ENCODE results near the gene ETAA1. TPM values are rescaled to one million over a fixed set of nuclear protein-coding genes. Genes with fewer than 3 reads are reported as not detected.
A peak's percentile ranks its signal among the peaks of the same experiment; 100 is the strongest.

Gene ETAA1
- total RNA-seq (2022) (10.4 and 11.7 TPM in 2 replicates), Bru-seq, nascent RNA (percentile 94 among the genes with signal in this experiment), BruChase-seq, experiment 1, labeled RNA remaining after a 6-hour chase (percentile 72 among the genes with signal in this experiment), BruChase-seq, experiment 2, labeled RNA remaining after a 2-hour chase (percentile 94 among the genes with signal in this experiment)
- long read RNA-seq, partial matches to known transcripts, result 3 of 7 reads
- long read RNA-seq, other reads (novel, unspliced or antisense), result 0 of 7 reads

DNA sequence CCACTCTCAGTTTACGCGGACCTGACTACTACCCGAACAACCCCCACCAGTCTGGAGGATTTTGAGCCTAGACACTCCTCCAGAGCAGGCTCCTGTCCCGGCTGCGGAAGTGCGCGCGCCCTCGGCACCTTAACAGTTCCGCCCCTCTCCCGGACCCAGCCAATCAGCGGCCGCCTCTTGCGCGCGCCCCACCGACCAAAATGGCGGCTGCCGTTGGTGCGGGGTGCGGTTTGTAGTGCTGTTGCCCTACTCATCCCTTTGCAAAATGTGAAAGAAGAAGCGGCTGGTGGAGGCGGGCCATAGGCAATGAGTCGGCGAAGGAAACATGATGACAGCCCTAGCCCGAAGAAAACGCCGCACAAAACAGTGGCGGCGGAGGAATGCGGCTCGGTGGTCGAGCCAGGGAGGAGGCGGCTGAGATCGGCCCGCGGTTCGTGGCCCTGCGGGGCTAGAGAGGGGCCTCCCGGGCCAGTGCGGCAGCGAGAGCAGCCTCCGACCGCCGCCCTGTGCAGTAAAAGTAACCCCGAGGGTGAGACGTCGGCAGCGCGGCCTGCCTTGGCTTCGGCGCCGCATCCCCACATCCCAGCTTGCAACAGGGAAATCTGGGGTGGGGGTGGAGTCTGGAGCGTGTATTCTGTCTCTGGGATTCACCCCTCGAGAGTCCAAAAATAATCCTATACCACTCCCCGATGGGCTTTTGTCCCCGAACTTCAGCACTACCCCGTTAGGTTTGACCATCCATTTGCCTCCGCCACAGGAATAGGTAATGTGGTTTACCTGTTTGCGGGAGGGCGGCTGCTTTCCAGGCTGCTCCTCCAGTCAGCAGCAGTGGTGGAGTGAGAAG lies at the start of gene ETAA1:
Gene ETAA1 (plus strand): TSS at position 191 of the 844 bp plus-strand sequence. CDS start 116 bp downstream, at position 307.
- no peaks in the 10 kb centered on the region for H3K9me3 Mint-ChIP-seq (ENCODE audit: unreplicated experiment)
- peak within 1 kb of the TSS; percentile 91 for H3K4me3 Mint-ChIP-seq (ENCODE audit: unreplicated experiment)
- ChIA-PET CTCF (interaction anchor here (0.6 to 1.0 kb wide), 2 partner anchors 68 to 103 kb away, joined by 3 to 5 read pairs; no protein-coding TSS in a partner anchor), POLR2A (interaction anchor here (0.5 to 4.5 kb wide), 26 partner anchors 8 to 964 kb away, joined by 3 to 29 read pairs (median 3); partner anchors contain the start of gene MEIS1)
- TSS peak; percentile 74 for BruUV-seq (replicated peaks)
- DNase-seq (ENCODE audit: unreplicated experiment), result peak; percentile 92
- peak within 1 kb of the TSS; percentile 92 for H3K27ac Mint-ChIP-seq (ENCODE audit: low read depth, unreplicated experiment)
- H3K4me1 Mint-ChIP-seq (ENCODE audit: insufficient read depth, unreplicated experiment), result peaks cover 36% of the 10 kb centered on the region
- peaks cover 14% of the 10 kb centered on the region for H3K36me3 Mint-ChIP-seq (ENCODE audit: insufficient read depth, unreplicated experiment)
- intact Hi-C loops (cut with micrococcal nuclease), result loop anchor here (1.0 to 5.0 kb wide), 2 partner anchors 65 to 107 kb away; no protein-coding TSS in a partner anchor
- TF ChIP-seq, protein P1, sequence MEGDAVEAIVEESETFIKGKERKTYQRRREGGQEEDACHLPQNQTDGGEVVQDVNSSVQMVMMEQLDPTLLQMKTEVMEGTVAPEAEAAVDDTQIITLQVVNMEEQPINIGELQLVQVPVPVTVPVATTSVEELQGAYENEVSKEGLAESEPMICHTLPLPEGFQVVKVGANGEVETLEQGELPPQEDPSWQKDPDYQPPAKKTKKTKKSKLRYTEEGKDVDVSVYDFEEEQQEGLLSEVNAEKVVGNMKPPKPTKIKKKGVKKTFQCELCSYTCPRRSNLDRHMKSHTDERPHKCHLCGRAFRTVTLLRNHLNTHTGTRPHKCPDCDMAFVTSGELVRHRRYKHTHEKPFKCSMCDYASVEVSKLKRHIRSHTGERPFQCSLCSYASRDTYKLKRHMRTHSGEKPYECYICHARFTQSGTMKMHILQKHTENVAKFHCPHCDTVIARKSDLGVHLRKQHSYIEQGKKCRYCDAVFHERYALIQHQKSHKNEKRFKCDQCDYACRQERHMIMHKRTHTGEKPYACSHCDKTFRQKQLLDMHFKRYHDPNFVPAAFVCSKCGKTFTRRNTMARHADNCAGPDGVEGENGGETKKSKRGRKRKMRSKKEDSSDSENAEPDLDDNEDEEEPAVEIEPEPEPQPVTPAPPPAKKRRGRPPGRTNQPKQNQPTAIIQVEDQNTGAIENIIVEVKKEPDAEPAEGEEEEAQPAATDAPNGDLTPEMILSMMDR (IDR thresholded peaks at IDR 0.05; ENCODE audit: unreplicated experiment), result no peak
- H3K27me3 Mint-ChIP-seq (ENCODE audit: insufficient read depth, unreplicated experiment), result no peaks in the 10 kb centered on the region

DNA sequence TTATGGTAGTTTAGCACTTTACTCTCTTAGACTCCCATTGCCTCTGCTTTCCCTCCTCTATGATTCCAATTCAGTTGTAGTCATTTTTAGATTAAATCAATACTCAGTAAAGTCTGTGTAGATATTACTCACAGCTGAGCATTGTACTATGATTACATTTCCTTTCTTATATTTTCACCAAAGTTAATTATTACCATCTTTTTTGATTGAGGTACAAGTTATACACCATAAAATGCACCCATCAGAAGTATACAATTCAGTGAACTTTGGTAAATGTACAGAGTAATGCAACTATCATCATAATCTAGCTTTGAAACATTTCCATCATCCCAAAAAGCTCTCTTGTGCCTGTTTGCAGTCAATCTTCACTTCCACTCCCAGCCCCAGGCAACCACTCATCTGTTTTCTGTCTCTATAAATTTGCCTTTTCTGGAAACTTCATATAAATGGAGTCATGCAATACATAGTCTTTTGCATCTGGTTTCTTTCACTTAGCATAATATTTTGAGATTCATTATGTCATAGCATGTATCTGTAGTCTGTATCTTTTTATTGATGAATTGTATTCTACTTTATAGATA lies 30.2 kb upstream of the ETAA1 start:
- no peak overlapping the region for H3K27ac Mint-ChIP-seq (ENCODE audit: low read depth, unreplicated experiment)
- TF ChIP-seq, protein P1 (IDR thresholded peaks at IDR 0.05; ENCODE audit: unreplicated experiment), result no peak
- H3K4me3 Mint-ChIP-seq (ENCODE audit: unreplicated experiment), result no peak overlapping the region
- no peaks in the 10 kb centered on the region for H3K9me3 Mint-ChIP-seq (ENCODE audit: unreplicated experiment)
- intact Hi-C loops (cut with micrococcal nuclease), result no loop called here
- no peak for DNase-seq (ENCODE audit: unreplicated experiment)
- no peaks in the 10 kb centered on the region for H3K27me3 Mint-ChIP-seq (ENCODE audit: insufficient read depth, unreplicated experiment)
- no peaks in the 10 kb centered on the region for H3K36me3 Mint-ChIP-seq (ENCODE audit: insufficient read depth, unreplicated experiment)
- peaks cover 5% of the 10 kb centered on the region for H3K4me1 Mint-ChIP-seq (ENCODE audit: insufficient read depth, unreplicated experiment)
- no TSS peak for BruUV-seq (replicated peaks)
- POLR2A ChIA-PET, result interaction anchor here (0.6 to 1.1 kb wide), 4 partner anchors 20 to 412 kb away, joined by 3 to 5 read pairs (median 3); no protein-coding TSS in a partner anchor
- CTCF ChIA-PET, result interaction anchor here (0.6 kb wide), 1 partner anchor 21 kb away, joined by 3 read pairs; no protein-coding TSS in a partner anchor

DNA sequence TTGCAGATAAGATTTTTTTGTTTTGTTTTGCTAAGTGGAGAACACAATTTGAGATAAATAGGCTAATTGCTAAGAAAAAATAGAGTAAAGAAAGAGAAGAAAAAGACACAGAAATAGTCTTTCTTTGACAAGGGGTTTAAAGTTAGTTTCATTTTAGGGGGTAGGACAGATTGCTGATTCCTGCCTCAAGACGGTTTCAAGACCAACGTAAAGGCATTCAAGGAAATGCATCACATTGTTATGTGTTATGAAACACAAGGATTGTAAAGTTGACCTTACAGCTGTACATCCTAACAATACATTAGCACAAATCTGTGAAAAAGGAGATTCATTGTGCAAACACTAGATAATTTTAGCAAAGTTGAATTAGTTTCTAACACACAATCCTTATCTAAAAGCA lies 22.7 kb upstream of the ETAA1 start:
- BruUV-seq (replicated peaks), result no TSS peak
- DNase-seq (ENCODE audit: unreplicated experiment), result no peak
- TF ChIP-seq, protein P1 (IDR thresholded peaks at IDR 0.05; ENCODE audit: unreplicated experiment), result no peak
- intact Hi-C loops (cut with micrococcal nuclease), result no loop called here
- H3K4me3 Mint-ChIP-seq (ENCODE audit: unreplicated experiment), result no peak overlapping the region
- no peaks in the 10 kb centered on the region for H3K27me3 Mint-ChIP-seq (ENCODE audit: insufficient read depth, unreplicated experiment)
- ChIA-PET POLR2A (interaction anchor here (0.7 to 1.5 kb wide), 2 partner anchors 14 to 27 kb away, joined by 3 read pairs; no protein-coding TSS in a partner anchor), CTCF (no interaction called here)
- H3K27ac Mint-ChIP-seq (ENCODE audit: low read depth, unreplicated experiment), result no peak overlapping the region
- H3K4me1 Mint-ChIP-seq (ENCODE audit: insufficient read depth, unreplicated experiment), result peaks cover under 1% of the 10 kb centered on the region
- H3K9me3 Mint-ChIP-seq (ENCODE audit: unreplicated experiment), result no peaks in the 10 kb centered on the region
- no peaks in the 10 kb centered on the region for H3K36me3 Mint-ChIP-seq (ENCODE audit: insufficient read depth, unreplicated experiment)
